CD4-positive, alpha-beta T cell (primary cell): Measurements from ENCODE around the gene USP47. TPM values are rescaled to one million over a fixed set of nuclear protein-coding genes. Genes with fewer than 3 reads are reported as not detected.

Experiments used
- ATAC-seq: fragments of 200-7000 bp; cut with Tn5 transposase; one replicate; pipeline ENCODE4 v1.10.0; 2022; ENCODE audit warnings: mild to moderate bottlenecking; ENCODE audit not compliant: poor library complexity
- CTCF ChIA-PET: fragments of 350-600 bp; sonication (Branson Sonifier 250); formaldehyde crosslinking; loops from one replicate; lab custom pipeline; 2021; ENCODE audit warnings: antibody characterized with exemption, inconsistent platforms; lab: Charles Lee
- POLR2A ChIA-PET: fragments of 350-600 bp; sonication (Branson Sonifier 250); formaldehyde crosslinking; loops from one replicate; lab custom pipeline; 2021; ENCODE audit warnings: antibody characterized with exemption, inconsistent platforms; lab: Charles Lee
- DNase-seq, 14 experiments: peaks; one replicate each; pipeline ENCODE4 v3.0.0-alpha.2; 2013 to 2020; ENCODE audit warnings: mixed read lengths in 2 of 14
- H3K27ac ChIP-seq, 2 donors: one replicate each; pipeline versions ENCODE4 v1.5.1 to v1.7.0; 2013; ENCODE audit warnings: low read length in 2 of 2, low read depth in 1 of 2, mild to moderate bottlenecking in 1 of 2
- H3K27me3 ChIP-seq, 2 experiments: 1 replicate in 1 of 2; 2 replicates in 1 of 2; pipeline versions ENCODE4 v1.6.1 to v1.7.0; 2013; ENCODE audit warnings: low read length in 2 of 2, control low read depth in 1 of 2, mild to moderate bottlenecking in 1 of 2, moderate library complexity in 1 of 2; ENCODE audit not compliant: insufficient read depth in 2 of 2, control insufficient read depth in 1 of 2
- H3K36me3 ChIP-seq: one replicate; pipeline ENCODE4 v1.6.1; 2013; ENCODE audit warnings: low read length, control low read depth; ENCODE audit not compliant: insufficient read depth
- H3K4me1 ChIP-seq: one replicate; pipeline ENCODE4 v1.6.1; 2013; ENCODE audit warnings: low read length, control low read depth; ENCODE audit not compliant: insufficient read depth
- H3K4me3 ChIP-seq: one replicate; pipeline ENCODE4 v1.5.1; 2013; ENCODE audit warnings: mild to moderate bottlenecking, low read length, moderate library complexity
- H3K9me3 ChIP-seq, 2 experiments: 1 replicate in 1 of 2; 2 replicates in 1 of 2; pipeline versions ENCODE4 v1.6.1 to v1.7.0; 2013; ENCODE audit warnings: low read length in 2 of 2, mild to moderate bottlenecking in 2 of 2, control low read depth in 1 of 2, moderate library complexity in 1 of 2; ENCODE audit not compliant: control insufficient read depth in 1 of 2, insufficient read depth in 1 of 2
- H3K27ac Mint-ChIP-seq: one replicate; pipeline ENCODE4 v1.8.0; 2020; ENCODE audit warnings: mixed read lengths
- H3K27me3 Mint-ChIP-seq: one replicate; pipeline ENCODE4 v1.8.0; 2021; ENCODE audit warnings: mixed read lengths
- H3K36me3 Mint-ChIP-seq: one replicate; pipeline ENCODE4 v1.8.0; 2021; ENCODE audit warnings: low read depth, mixed read lengths
- H3K4me1 Mint-ChIP-seq: one replicate; pipeline ENCODE4 v1.8.0; 2021; ENCODE audit warnings: low read depth, mixed read lengths
- H3K4me3 Mint-ChIP-seq: one replicate; pipeline ENCODE4 v1.8.0; 2020; ENCODE audit warnings: mild to moderate bottlenecking, mixed read lengths
- H3K9me3 Mint-ChIP-seq: one replicate; pipeline ENCODE4 v1.8.0; 2020; ENCODE audit warnings: mixed read lengths
- CTCF ChIP-seq: fragments of 200-600 bp; IDR thresholded peaks from one replicate; pipeline ENCODE4 v1.8.0; 2022; ENCODE audit warnings: antibody characterized with exemption, mild to moderate bottlenecking
- intact Hi-C, 2 experiments: fragments of 100-400 bp; cut with DNase I in 1 of 2; cut with micrococcal nuclease in 1 of 2; formaldehyde crosslinking; loops; one replicate each; pipeline versions ENCODE4 v1.15.1 to v1.9.0; 2023 to 2025; cut with DNase I, micrococcal nuclease
- total RNA-seq, 174 experiments: library from RNA in 2 of 174; stranded (reverse) in 2 of 174; gene quantifications; one replicate each; pipeline ENCODE4 v1.2.3 and lab custom pipeline; 2021 to 2026

The USP47 gene
- total RNA-seq, 2 experiments from 2014 or later = 97.0 to 100 TPM

GRCh38 chr11:11935536-11935935 lies 93.8 kb downstream of the USP47 start:
- CTCF ChIA-PET = no interaction called here
- no peak for TF ChIP-seq CTCF
- no peaks in the 10 kb centered on the region for H3K9me3 ChIP-seq
- Mint-ChIP-seq H3K27ac (no peak overlapping the region), H3K4me3 (no peak overlapping the region), H3K9me3 (no peaks in the 10 kb centered on the region), H3K27me3 (no peaks in the 10 kb centered on the region), H3K4me1 (no peaks in the 10 kb centered on the region), H3K36me3 (peaks cover 97% of the 10 kb centered on the region)
- peaks cover 76% of the 10 kb centered on the region for H3K36me3 ChIP-seq
- H3K27me3 ChIP-seq = no peaks in the 10 kb centered on the region
- no peak overlapping the region for H3K27ac ChIP-seq
- intact Hi-C loops = no loop called here
- POLR2A ChIA-PET = no interaction called here
- H3K4me1 ChIP-seq = no peaks in the 10 kb centered on the region
- no peak overlapping the region for H3K4me3 ChIP-seq
- DNase-seq (no peak), ATAC-seq (no peak)

GRCh38 chr11:11937433-11937832 lies 95.7 kb downstream of the USP47 start:
- Mint-ChIP-seq H3K4me3 (no peak overlapping the region), H3K27me3 (no peaks in the 10 kb centered on the region), H3K36me3 (peaks cover 98% of the 10 kb centered on the region), H3K4me1 (no peaks in the 10 kb centered on the region), H3K27ac (no peak overlapping the region), H3K9me3 (no peaks in the 10 kb centered on the region)
- no peaks in the 10 kb centered on the region for H3K27me3 ChIP-seq
- no peak overlapping the region for H3K4me3 ChIP-seq
- H3K4me1 ChIP-seq = no peaks in the 10 kb centered on the region
- H3K27ac ChIP-seq = no peak overlapping the region
- ATAC-seq (no peak), DNase-seq (no peak)
- intact Hi-C loops = no loop called here
- ChIA-PET CTCF (no interaction called here), POLR2A (no interaction called here)
- peaks cover 87% of the 10 kb centered on the region for H3K36me3 ChIP-seq
- no peaks in the 10 kb centered on the region for H3K9me3 ChIP-seq
- TF ChIP-seq CTCF = no peak

- intact Hi-C loops = no loop called here
- H3K4me3 ChIP-seq = no peak overlapping the region
- no peaks in the 10 kb centered on the region for H3K27me3 Mint-ChIP-seq
- no peaks in the 10 kb centered on the region for H3K4me1 Mint-ChIP-seq
- CTCF ChIA-PET = no interaction called here
- DNase-seq (no peak), ATAC-seq (no peak)
- H3K4me3 Mint-ChIP-seq = no peak overlapping the region
- peaks cover 89% of the 10 kb centered on the region for H3K36me3 ChIP-seq
- POLR2A ChIA-PET = interaction anchor here (0.6 kb wide), 1 partner anchor 80 kb away, joined by 3 read pairs; no protein-coding TSS in a partner anchor
- H3K4me1 ChIP-seq = no peaks in the 10 kb centered on the region
- H3K27ac Mint-ChIP-seq = no peak overlapping the region
- TF ChIP-seq CTCF = no peak
- H3K27me3 ChIP-seq = no peaks in the 10 kb centered on the region
- H3K27ac ChIP-seq = no peak overlapping the region
- H3K36me3 Mint-ChIP-seq = peaks cover 98% of the 10 kb centered on the region
- no peaks in the 10 kb centered on the region for H3K9me3 ChIP-seq
- no peaks in the 10 kb centered on the region for H3K9me3 Mint-ChIP-seq
Measured at GRCh38 chr11:11937957-11938356, 96.2 kb downstream of the USP47 start.
